Measurements from ENCODE around the gene TBC1D24. TPM values are rescaled to one million over a fixed set of nuclear protein-coding genes. Genes with fewer than 3 reads are reported as not detected.
"Not testable (repeated sequence)": the region's sequence is repeated elsewhere in the genome, so short reads cannot be mapped to it uniquely, and the experiment has no call there.

The TBC1D24 gene
- total RNA-seq, 1 donor from 2014 or later, result 11.1 TPM

DNA sequence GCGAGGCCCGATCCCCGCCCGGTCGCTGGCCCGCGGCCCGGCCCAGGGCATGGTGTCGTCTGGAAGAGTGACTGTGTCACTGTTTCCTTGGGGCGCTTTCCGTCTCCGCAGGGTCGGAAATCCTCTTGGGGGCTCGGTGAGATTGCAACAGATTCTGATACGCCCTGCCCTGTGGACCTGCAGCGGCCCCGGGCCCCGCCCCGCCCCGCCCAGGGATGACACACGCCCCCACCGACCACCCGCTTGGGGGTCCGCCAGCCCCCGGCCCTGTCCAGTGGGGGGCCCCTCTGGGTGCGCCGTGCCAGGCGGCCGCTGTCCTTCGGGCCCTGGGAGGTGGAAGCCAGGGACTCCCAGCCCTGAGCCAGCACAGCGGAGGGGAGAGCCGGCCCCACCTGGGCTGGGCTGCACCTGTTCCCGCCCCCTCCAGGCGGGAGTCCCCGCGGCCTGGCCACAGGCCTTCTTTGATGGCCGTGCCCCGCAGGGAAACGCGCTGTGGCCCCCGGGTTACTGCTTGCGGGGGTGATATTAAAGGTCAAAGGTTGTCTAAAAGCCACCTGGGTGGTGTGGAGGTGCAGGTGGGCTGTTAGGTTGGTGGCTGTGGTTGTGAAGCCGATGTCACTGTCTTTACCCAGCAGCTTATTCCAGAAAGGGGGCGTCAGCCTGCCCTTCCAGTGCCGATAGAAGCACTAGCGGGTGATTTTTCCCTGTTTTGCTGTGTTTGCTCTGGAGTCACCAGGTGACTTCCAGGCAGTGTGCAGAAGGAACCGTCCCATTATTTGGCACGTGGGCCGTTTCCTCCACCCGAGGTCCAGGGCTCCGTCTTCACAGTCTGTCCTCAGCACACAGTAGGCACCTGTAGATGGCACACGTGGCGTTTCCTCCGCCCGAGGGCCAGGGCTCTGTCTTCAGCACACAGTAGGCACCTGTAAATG lies 752 bp downstream of the TBC1D24 start:
- Histone ChIP-seq H3K27me3 (ENCODE audit: low read depth) (peaks cover 30% of the 10 kb centered on the region), H3K27ac (replicated peaks) (peak overlapping the region; percentile 91), H3K36me3 (no peaks in the 10 kb centered on the region), H3K9me3 (replicated peaks) (no peaks in the 10 kb centered on the region), H3K4me3 (peak overlapping the region; percentile 79), H3K4me1 (peaks cover 49% of the 10 kb centered on the region)
- DNase-seq, result no peak
- TF ChIP-seq, protein P1, sequence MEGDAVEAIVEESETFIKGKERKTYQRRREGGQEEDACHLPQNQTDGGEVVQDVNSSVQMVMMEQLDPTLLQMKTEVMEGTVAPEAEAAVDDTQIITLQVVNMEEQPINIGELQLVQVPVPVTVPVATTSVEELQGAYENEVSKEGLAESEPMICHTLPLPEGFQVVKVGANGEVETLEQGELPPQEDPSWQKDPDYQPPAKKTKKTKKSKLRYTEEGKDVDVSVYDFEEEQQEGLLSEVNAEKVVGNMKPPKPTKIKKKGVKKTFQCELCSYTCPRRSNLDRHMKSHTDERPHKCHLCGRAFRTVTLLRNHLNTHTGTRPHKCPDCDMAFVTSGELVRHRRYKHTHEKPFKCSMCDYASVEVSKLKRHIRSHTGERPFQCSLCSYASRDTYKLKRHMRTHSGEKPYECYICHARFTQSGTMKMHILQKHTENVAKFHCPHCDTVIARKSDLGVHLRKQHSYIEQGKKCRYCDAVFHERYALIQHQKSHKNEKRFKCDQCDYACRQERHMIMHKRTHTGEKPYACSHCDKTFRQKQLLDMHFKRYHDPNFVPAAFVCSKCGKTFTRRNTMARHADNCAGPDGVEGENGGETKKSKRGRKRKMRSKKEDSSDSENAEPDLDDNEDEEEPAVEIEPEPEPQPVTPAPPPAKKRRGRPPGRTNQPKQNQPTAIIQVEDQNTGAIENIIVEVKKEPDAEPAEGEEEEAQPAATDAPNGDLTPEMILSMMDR (IDR thresholded peaks at IDR 0.05; ENCODE audit: borderline replicate concordance), result no peak
- intact Hi-C loops (cut with micrococcal nuclease), result no loop called here

DNA sequence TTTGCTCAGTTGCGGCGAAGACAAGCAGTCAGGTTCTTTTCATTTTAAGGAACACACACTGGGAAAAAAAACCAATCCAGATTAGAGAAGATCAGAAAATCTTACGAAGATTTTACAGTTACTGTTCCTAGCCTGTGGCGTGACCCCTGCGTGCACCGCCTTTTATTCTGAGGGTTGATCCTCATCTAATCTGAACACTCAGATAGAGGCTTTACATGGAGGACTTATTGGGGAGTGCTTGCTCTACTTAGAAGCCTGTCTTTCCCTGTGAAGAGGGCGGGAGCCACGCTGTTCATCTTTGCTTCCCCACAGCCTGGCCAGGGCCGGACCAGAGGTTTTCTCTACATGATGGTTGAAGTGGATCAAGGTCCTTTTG lies 1.4 kb downstream of the TBC1D24 start:
- Histone ChIP-seq H3K36me3 (no peaks in the 10 kb centered on the region), H3K9me3 (replicated peaks) (no peaks in the 10 kb centered on the region), H3K27me3 (ENCODE audit: low read depth) (peaks cover 23% of the 10 kb centered on the region), H3K4me1 (peaks cover 42% of the 10 kb centered on the region), H3K27ac (replicated peaks) (no peak overlapping the region), H3K4me3 (peak overlapping the region; percentile 79)
- TF ChIP-seq, protein P1 (IDR thresholded peaks at IDR 0.05; ENCODE audit: borderline replicate concordance), result no peak
- DNase-seq, result no peak
- intact Hi-C loops (cut with micrococcal nuclease), result no loop called here

DNA sequence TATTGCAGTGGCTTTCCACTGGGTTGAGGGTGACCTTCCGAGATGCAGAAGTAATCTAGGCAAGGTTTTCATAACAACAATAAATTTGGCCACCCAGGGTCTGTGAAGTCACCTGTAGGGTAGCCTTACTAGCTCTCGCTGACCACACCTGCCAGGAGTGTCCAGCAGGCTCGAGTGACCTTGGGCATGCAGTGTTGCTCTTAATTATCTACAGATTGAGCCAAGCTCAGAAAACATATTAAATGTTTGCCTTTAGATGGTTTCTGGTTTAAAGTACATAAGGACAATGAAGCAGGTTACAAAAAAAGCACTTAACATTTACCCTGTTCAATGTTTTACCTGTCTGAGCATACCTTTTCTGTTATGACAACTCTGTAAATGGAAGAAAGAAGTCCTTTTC lies 1.8 kb downstream of the TBC1D24 start:
- TF ChIP-seq, protein P1 (IDR thresholded peaks at IDR 0.05; ENCODE audit: borderline replicate concordance), result no peak
- H3K27me3 ChIP-seq (ENCODE audit: low read depth), result peaks cover 19% of the 10 kb centered on the region
- H3K27ac ChIP-seq (replicated peaks), result no peak overlapping the region
- peaks cover 38% of the 10 kb centered on the region for H3K4me1 ChIP-seq
- no peak for DNase-seq
- no peaks in the 10 kb centered on the region for H3K36me3 ChIP-seq
- no peak overlapping the region for H3K4me3 ChIP-seq
- no peaks in the 10 kb centered on the region for H3K9me3 ChIP-seq (replicated peaks)
- intact Hi-C loops (cut with micrococcal nuclease), result no loop called here

DNA sequence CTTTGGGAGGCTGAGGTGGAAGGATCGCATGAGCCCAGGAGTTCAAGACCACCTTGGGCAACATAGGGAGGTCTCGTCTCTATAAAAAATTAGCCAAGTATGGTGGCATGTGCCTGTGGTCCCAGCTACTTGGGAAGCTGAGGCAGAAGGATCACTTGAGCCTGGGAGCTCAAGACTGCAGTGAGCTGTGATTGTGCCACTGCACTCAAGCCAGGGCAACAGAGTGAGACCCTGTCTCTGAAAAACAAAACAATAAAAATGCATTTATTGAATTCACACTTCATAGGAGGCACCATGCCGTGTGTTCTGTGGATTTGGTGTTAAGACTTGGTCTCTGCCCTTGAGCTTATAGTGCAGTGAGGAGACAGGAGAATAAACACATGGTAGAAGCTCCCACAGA lies 2.4 kb downstream of the TBC1D24 start:
- Histone ChIP-seq H3K9me3 (replicated peaks) (no peaks in the 10 kb centered on the region), H3K4me1 (peaks cover 34% of the 10 kb centered on the region), H3K4me3 (no peak overlapping the region), H3K36me3 (no peaks in the 10 kb centered on the region), H3K27ac (replicated peaks) (no peak overlapping the region), H3K27me3 (ENCODE audit: low read depth) (peaks cover 13% of the 10 kb centered on the region)
- no peak for DNase-seq
- intact Hi-C loops (cut with micrococcal nuclease), result no loop called here
- TF ChIP-seq, protein P1 (IDR thresholded peaks at IDR 0.05; ENCODE audit: borderline replicate concordance), result no peak

DNA sequence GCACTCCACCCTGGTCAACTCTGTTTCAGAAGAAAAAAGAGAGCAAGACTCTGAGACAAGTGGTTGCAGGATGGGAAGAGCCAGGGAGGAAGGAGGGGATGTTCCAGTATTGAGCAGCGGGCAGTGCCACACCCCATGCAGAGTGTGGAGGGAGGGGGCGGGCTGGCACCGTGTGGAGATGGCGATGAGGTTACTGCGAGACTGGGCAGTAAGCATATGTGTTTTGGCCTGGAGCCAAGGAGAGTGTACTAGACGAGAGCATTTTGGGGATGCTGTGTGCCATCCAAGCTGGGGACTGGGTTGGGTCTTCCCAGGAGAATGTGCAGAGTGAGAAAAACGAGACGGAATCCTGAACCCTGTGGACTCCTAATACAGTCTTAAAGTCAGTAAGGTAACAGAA lies 3.4 kb downstream of the TBC1D24 start:
- peaks cover 4% of the 10 kb centered on the region for H3K27me3 ChIP-seq (ENCODE audit: low read depth)
- H3K36me3 ChIP-seq, result no peaks in the 10 kb centered on the region
- peaks cover 39% of the 10 kb centered on the region for H3K4me1 ChIP-seq
- no peak overlapping the region for H3K27ac ChIP-seq (replicated peaks)
- no peak overlapping the region for H3K4me3 ChIP-seq
- TF ChIP-seq, protein P1 (IDR thresholded peaks at IDR 0.05; ENCODE audit: borderline replicate concordance), result no peak
- no peaks in the 10 kb centered on the region for H3K9me3 ChIP-seq (replicated peaks)
- no peak for DNase-seq
- intact Hi-C loops (cut with micrococcal nuclease), result no loop called here

DNA sequence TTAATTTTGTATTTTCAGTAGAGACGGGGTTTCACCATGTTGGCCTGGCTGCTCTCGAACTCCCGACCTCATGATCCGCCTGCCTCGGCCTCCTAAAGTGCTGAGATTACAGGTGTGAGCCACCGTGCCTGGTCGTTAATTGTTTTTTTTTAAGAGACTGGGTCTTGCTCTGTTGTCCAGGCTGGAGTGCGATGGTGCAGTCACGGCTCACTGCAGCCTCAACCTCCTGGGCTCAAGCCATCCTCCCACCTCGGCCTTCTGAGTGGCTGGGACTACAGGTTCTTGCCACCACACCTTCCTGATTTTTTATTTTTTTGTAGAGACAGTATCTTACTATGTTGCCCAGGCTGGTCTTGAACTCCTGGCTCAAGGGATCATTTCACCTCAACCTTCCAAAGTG lies 5.1 kb downstream of the TBC1D24 start:
- intact Hi-C loops (cut with micrococcal nuclease); H3K36me3 ChIP-seq; DNase-seq; H3K9me3 ChIP-seq (replicated peaks); H3K27me3 ChIP-seq (ENCODE audit: low read depth); H3K4me3 ChIP-seq; H3K27ac ChIP-seq (replicated peaks): not testable (repeated sequence)
- H3K4me1 ChIP-seq, result peaks cover 43% of the 10 kb centered on the region

All from left ventricle myocardium inferior (tissue), 1 donor.